T-helper 9 cell (primary cell): ENCODE measurements around the gene COL10A1.

ENCODE experiments used
- DNase-seq: peaks from one replicate; pipeline ENCODE4 v3.0.0-alpha.2; 2020

COL10A1 gene

DNA sequence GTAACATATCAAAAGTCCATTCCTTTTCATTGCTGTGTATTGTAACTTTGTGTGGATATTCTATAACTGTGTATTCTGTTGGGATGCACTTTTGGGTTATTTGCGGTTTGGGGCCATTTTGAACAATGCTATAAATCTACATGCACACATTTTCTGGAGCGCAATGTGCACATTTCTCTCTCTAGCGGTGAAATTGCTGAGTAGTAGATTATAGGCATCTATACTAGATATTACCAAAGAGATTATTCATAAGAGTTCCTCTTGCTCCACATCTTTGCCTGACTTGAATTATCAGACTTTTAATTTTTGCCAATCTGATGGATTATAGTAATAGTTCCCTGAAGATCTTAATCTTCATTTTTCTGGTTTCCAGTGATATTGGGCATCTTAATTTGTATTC, 47.0 kb downstream of the COL10A1 start:
- DNase-seq: no peak

GRCh38 chr6:116078522-116078921, 47.4 kb downstream of the COL10A1 start:
- no peak for DNase-seq

DNA sequence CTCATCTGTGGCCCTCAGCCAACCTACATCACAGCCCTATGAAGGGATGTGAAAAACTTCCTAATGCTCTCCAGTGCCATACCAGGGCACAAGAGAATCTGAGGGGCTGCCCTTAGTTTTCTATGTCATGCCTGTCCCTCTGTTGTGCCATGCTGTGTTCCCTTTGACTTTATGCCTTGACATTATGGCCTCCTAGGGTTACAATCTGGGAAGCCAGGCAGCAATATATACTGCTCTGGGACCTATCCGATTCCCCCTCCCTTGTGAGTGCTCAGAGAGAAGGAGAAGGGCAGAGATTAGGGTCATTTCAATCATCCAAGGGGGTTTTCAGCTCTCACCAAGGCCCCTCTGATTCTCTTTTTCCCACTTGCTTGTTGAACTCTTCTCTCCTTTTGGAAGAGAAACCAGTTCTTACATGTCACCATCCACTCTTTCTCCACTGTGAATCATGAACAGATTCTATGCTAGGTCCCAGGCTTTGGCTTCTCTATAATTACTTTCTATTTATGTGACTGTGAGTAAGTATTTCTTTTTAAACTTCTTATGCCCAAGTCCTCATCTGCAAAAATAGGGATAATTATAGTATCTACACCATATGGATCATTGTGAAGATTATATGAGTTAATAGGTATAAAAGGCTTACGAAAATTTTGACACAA, 51.1 kb downstream of the COL10A1 start:
- no peak for DNase-seq

- DNase-seq: no peak
Measured at GRCh38 chr6:116073765-116074440, 52.0 kb downstream of the COL10A1 start.

- no peak for DNase-seq
Measured at GRCh38 chr6:116072368-116072767, 53.6 kb downstream of the COL10A1 start.

DNA sequence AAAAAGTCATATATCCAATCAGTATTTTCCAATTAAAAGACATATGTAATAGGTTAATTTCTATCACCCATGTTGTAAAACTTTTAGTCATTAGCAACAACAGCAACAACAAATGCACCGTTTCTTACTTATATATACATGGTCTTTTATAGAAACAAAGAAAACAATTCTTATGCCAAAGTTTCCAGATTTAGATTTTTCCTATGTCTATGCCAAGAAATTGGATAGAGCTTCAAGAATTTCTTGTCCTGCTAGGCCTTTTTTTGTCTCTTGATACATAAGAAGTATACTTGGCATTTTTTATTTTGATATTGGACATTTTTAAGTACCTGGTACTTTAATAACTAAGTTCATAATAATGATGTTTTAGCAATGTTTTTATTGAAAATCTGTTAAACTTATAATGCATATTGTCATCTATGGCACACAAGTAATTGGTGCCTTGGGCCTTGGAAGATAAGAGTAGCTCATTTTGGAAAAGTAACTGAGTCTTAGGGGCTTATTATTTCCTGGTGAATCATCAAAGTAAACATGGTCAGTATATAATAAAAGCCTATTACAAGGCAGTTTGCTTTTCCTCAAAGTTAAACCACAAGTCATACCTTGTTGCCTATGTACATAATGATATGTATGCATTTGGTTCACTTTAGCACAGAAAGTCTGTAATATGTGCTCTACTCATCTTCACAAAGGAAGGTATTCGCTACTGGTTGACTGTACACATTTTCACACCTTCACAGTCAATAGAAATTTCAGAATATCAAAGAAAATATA, 55.1 kb downstream of the COL10A1 start:
- no peak for DNase-seq

- DNase-seq: no peak
Measured at GRCh38 chr6:116070101-116070500, 55.8 kb downstream of the COL10A1 start.
